ENCODE measurements around the gene SECTM1.

SECTM1 gene

GRCh38 chr17:82281076-82281475 lies 52.5 kb downstream of the SECTM1 start:
- no peak for DNase-seq (ENCODE audit: extremely low read depth, low read depth)

DNA sequence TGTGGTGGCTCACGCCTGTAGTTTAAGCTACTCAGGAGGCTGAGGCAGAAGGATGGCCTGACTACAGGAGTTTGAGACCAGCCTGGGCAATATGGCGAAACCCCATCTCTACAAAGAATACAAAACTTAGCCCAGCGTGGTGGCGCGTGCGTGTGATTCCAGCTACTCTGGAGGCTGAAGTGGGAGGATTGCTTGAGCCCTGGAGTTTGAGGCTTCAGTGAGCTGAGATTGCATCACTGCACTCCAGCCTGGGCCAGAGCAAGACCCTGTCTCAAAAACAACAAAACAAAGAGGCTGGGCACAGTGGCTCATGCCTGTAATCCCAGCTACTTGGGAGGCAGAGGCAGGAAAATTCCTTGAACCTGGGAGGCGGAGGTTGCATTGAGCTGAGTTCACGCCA lies 53.0 kb downstream of the SECTM1 start:
- TF ChIP-seq, protein P1, sequence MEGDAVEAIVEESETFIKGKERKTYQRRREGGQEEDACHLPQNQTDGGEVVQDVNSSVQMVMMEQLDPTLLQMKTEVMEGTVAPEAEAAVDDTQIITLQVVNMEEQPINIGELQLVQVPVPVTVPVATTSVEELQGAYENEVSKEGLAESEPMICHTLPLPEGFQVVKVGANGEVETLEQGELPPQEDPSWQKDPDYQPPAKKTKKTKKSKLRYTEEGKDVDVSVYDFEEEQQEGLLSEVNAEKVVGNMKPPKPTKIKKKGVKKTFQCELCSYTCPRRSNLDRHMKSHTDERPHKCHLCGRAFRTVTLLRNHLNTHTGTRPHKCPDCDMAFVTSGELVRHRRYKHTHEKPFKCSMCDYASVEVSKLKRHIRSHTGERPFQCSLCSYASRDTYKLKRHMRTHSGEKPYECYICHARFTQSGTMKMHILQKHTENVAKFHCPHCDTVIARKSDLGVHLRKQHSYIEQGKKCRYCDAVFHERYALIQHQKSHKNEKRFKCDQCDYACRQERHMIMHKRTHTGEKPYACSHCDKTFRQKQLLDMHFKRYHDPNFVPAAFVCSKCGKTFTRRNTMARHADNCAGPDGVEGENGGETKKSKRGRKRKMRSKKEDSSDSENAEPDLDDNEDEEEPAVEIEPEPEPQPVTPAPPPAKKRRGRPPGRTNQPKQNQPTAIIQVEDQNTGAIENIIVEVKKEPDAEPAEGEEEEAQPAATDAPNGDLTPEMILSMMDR (IDR thresholded peaks at IDR 0.05; ENCODE audit: low read depth, low read length): no peak
- DNase-seq (ENCODE audit: extremely low read depth, low read depth): no peak

More at GRCh38 chr17:82281076-82281475, 52.5 kb downstream of the SECTM1 start:
- TF ChIP-seq, protein P1 (IDR thresholded peaks at IDR 0.05; ENCODE audit: low read depth, low read length): no peak

- no peak for DNase-seq (ENCODE audit: extremely low read depth, low read depth)
- TF ChIP-seq, protein P1 (IDR thresholded peaks at IDR 0.05; ENCODE audit: low read depth, low read length): no peak
Measured at GRCh38 chr17:82278786-82279391, 54.7 kb downstream of the SECTM1 start.

GRCh38 chr17:82278308-82278707 lies 55.3 kb downstream of the SECTM1 start:
- DNase-seq (ENCODE audit: extremely low read depth, low read depth): no peak
- TF ChIP-seq, protein P1 (IDR thresholded peaks at IDR 0.05; ENCODE audit: low read depth, low read length): no peak

- TF ChIP-seq, protein P1 (IDR thresholded peaks at IDR 0.05; ENCODE audit: low read depth, low read length): no peak
- no peak for DNase-seq (ENCODE audit: extremely low read depth, low read depth)
Measured at GRCh38 chr17:82277851-82278250, 55.7 kb downstream of the SECTM1 start.

DNA sequence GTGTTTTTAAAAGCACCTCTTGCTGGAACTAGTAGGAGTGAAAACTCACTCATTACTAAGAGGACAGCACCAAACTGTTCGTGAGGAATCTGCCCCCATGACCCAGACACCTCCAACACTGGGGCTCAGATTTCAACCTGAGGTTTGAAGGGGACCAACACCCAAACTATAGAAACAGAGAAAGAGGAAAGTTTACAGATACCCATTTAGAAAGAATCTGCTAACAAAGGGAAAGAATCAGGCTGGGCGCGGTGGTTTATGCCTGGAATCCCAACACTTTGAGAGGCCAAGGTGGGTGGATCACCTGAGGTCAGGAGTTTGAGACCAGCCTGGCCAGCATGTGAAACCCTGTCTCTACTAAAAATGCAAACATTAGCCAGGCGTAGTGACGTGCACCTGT lies 56.6 kb downstream of the SECTM1 start:
- TF ChIP-seq, protein P1 (IDR thresholded peaks at IDR 0.05; ENCODE audit: low read depth, low read length): no peak
- DNase-seq (ENCODE audit: extremely low read depth, low read depth): no peak

GRCh38 chr17:82275326-82275725 lies 58.2 kb downstream of the SECTM1 start:
- TF ChIP-seq, protein P1 (IDR thresholded peaks at IDR 0.05; ENCODE audit: low read depth, low read length): no peak
- no peak for DNase-seq (ENCODE audit: extremely low read depth, low read depth)
